A172 (cell line): ENCODE results near the gene SLAMF9. TPM values are rescaled to one million over a fixed set of nuclear protein-coding genes. Genes with fewer than 3 reads are reported as not detected.
A peak's percentile ranks its signal among the peaks of the same experiment; 100 is the strongest.

Experiments
- DNase-seq: peaks from one replicate; pipeline ENCODE4 v3.0.0-alpha.2; 2015; ENCODE audit warnings: low spot score
- total RNA-seq: library from RNA; depleted of rRNA; stranded (reverse); fragments of >200 nt; shearing (Covaris generic); gene quantifications from 2 replicates; pipeline ENCODE4 v1.2.3, GENCODE V29; 2014; rRNA removed

SLAMF9 gene
- not detected in 2 replicates for total RNA-seq

GRCh38 chr1:159953536-159954515 lies at the start of gene SLAMF9:
SLAMF9 (minus strand) TSS chr1:159954237; CDS start chr1:159954137, 100 bp downstream.
- DNase-seq = peak; percentile 78

- no peak for DNase-seq
Observed at GRCh38 chr1:160001440-160001839, 47.4 kb upstream of the SLAMF9 start.

GRCh38 chr1:159999204-159999603 lies 45.2 kb upstream of the SLAMF9 start:
- peak; percentile 25 for DNase-seq

DNA sequence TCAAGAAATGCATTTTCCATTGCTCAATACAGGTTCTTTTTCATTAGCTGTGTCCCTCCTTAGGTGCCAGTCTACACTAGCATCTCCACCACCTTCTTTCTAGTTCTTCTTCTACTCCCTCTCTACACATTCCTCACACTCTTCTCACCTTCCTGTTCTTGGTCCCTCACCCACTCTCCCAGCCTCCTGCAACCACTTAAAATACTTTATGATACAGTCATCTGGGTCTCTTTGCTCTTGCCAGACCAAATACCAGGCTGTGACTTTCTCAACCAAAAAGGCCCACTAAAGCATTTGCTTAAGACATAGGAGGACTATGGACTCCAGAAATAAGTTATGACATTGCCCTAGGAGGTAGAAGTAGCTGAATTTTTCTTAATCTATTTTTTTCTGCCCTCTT lies 42.6 kb upstream of the SLAMF9 start:
- DNase-seq = peak; percentile 95

DNA sequence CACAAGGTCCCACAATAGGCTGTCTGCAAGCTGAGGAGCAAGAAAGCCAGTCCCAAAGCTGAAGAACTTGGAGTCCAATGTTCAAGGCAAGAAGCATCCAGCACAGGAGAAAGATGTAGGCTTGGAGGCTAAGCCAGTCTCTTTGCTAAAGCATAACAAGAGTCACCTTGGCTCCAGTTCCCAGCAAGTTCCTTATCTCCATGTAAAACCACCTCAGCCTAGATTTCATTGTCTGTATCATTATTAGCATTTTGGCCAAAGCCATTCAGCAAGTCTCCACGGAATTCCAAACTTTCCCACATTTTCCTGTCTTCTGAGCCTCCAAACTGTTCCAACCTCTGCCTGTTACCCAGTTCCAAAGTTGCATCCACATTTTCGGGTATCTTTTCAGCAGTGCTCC lies 40.9 kb upstream of the SLAMF9 start:
- no peak for DNase-seq

- no peak for DNase-seq
Observed at GRCh38 chr1:159993911-159994310, 39.9 kb upstream of the SLAMF9 start.

- no peak for DNase-seq
Observed at GRCh38 chr1:159992161-159992560, 38.1 kb upstream of the SLAMF9 start.

GRCh38 chr1:159991513-159991912 lies 37.5 kb upstream of the SLAMF9 start:
- no peak for DNase-seq

- no peak for DNase-seq
Observed at GRCh38 chr1:159990005-159990404, 36.0 kb upstream of the SLAMF9 start.

- no peak for DNase-seq
Observed at GRCh38 chr1:159989581-159989980, 35.5 kb upstream of the SLAMF9 start.

GRCh38 chr1:159988006-159988405 lies 34.0 kb upstream of the SLAMF9 start:
- no peak for DNase-seq

DNA sequence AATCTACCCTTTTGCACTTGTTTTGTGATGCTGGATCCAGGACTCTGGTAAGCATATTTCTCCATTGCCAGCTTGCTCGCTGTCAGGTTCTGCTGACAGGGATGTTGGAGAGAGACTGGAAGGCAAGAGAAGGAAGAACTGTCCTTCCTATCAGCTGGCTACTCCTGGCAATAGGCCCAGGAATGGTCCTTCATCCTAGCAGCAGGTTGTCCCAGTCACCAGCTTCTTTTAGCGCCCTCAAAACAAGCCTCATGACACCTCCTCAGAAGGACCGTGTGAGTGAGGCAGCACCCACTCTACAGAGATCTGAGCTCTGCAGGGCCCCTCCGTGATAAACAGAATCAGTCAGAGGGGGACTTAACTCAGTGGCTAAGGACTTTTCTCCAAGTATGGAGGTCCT lies 33.1 kb upstream of the SLAMF9 start:
- DNase-seq = no peak

DNA sequence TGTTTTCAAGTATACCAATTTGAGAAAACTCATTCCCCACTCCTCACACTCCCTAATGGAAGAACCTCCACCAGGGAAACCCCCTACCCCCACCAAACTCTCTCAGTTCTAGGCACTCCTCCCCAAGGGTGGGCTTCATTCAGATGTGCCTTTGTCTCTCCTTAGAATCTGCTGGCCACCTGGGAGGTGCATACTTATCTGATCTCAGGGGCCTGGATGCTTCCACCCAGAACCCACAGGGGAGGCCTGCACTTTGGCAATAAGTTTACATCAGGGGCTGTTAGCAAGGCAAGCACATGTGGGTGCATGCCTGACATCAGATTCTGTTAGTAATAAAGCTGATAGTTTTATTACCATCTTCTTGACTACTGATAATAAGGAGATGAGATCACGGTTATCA lies 32.5 kb upstream of the SLAMF9 start:
- DNase-seq = no peak

DNA sequence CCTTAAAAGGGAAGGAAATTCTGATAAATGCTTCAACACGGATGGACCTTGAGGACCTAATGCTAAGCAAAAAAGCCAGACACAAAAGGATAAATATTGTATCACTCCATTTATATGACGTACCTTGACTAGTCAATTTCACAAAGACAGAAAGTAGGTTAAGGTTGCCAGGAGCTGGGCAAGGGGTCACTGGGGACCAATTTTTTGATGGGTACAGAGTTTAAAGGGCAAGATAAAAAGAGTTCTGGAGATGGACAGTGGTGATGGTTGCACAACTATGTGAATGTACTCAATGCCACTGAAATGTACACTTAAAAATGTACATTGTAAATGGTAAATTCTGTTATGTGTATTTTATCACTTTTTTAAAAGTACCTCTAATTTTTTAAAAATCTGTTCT lies 32.1 kb upstream of the SLAMF9 start:
- DNase-seq = no peak

DNA sequence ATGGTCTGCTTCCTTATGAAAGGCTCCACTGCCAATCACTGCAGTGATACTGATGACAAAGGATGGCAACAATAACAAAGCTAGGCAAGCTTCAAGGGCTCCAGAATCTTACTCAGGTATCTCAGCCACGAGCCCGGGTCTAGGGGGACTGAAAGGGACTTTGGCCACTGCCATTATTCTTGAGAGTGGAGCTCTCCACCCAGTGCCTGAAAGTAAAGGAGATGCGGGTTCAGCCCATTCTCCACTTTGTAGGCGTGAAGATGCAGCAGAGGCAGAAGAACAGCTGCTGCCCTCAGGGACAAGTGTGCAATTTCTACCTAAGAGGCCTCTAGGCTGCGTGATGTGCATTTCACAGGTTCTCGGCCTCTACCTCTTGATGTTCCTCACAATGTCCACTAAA lies 31.4 kb upstream of the SLAMF9 start:
- DNase-seq = no peak

DNA sequence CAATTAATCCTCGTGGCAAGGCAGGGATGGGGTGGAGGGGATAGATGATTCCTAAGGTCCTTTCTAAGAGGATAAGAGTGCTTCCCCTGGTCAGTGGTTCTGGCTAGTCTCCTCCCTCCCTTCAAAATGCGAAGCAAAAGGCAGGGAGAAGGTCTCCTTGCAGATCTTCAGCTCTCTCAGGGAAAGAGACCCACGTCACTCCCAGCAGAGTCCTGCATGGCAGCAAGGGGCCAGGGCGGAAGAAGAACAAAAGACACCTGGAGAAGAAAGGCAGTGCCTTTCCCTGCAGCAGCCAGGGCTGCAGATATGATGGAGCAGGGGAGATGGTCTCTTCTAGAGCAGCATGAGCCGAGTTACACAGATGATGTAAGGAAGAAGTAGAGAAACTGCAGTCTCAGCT lies 29.6 kb upstream of the SLAMF9 start:
- DNase-seq = no peak

DNA sequence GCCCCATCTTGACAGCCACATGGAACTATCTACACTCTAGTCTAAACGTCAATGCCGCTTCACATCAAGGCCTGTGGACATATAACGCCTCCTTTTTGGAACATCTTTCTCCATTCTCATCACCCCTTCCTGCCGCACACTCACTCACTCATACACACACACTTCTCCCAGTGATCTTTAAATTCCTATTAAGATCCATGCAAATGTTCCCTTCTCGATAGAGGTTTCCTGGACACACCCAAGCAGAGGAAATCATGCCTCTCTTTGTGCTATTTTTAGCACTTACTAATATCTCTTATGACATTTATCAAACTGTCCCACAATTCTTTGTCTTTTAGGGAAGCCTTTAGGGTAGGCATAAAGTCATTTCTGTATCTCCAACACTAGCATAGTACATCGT lies 28.2 kb upstream of the SLAMF9 start:
- no peak for DNase-seq

- DNase-seq = no peak
Observed at GRCh38 chr1:159981351-159982055, 27.5 kb upstream of the SLAMF9 start.

GRCh38 chr1:159980786-159981185 lies 26.7 kb upstream of the SLAMF9 start:
- DNase-seq = no peak

DNA sequence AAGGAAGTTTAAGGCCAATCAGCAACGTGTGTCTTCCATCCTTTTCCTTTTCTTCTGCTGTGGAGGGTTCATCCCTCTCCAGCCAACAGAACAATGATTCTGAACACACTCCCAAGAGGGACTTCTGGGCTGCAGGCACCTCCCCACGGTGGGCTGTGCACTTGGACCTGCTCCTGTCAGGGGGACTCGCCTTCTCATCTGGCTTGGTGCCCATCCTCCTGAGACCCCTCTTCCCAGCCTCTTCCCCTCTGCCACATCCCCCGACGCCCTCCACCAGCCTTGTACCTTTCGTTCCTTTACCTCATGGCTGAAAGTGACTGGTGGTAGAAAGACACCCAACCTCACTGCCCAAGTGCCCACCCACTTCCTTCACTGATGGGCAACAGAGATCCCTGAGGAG lies 26.0 kb upstream of the SLAMF9 start:
- DNase-seq = no peak

DNA sequence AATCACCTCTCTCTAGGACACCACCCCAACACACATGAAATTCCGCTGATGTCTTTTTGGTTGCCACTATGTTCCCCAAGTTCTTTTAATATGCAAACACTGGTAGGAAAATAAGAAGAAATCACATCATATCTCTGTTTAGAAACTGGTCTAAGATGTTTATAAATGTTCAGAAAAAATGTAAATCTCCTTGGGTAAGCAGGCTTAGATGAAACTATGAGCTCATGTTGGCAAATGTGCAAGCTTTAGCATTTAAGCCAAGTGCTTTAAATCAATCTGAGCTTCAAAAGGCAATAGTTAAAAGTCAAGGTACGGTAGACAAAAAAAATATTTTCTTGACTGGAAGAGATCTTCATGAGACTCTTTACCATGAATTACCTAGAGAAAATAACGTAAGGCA lies 25.2 kb upstream of the SLAMF9 start:
- DNase-seq = no peak

DNA sequence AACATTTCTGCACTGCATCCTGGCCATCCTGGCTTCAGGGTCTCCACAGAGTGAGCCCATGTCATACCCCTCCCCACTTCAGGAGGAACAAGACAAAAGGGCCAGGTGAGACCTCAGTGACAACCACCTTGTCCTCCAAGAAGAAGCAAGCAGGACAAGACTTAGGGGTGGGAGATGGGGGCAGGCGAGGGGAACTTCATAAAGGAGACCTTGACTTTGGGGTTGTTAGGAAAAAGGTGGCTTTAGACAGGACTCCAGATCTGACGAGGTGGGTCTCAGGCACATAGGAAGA lies 24.0 kb upstream of the SLAMF9 start:
- no peak for DNase-seq
